ENCODE measurements around the gene CHAD.

DNA sequence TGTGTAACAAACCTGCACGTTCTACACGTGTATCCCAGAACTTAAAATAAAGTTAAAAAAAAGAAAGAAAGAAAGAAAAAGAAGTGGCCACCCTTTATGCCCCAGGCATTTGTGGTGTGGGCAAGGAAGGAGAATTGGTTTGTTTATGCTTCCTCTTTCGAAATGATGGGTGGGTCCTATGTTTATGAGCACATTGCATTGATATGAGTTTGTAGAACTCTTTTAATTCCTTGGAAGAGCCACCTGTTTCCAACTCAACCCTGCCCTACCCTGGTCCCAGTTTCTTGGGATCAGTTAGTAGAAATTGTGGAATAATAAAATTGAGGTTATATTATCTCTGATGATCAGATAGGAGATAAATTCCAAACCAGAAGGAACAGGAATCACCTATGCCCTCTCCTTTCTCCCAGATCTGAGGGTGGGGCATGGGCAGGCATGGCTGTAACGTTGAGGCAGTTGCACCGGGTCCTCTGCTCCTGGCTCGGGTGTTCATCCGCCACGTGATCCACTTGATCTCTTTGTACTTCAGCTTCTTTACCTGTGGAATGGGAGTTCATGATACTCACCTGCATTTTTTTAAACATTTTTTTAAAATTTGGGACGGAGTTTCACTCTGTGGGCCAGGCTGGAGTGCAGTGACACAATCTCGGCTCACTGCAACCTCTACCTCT is 15.9 kb downstream of the CHAD start:
- TF ChIP-seq EZH2 (IDR thresholded peaks at IDR 0.05; ENCODE audit: insufficient read depth, poor library complexity, severe bottlenecking) (no peak), EZH2phosphoT487 (IDR thresholded peaks at IDR 0.05; ENCODE audit: insufficient read depth, low read depth) (no peak)
